ENCODE data around the gene CHST4. TPM values are rescaled to one million over a fixed set of nuclear protein-coding genes. Genes with fewer than 3 reads are reported as not detected.
"Not testable (repeated sequence)": the region's sequence is repeated elsewhere in the genome, so short reads cannot be mapped to it uniquely, and the experiment has no call there.

The CHST4 gene
- total and polyA plus RNA-seq, 3 donors from 2014 or later: 0.32 to 0.56 TPM; not detected in 1

- Histone ChIP-seq H3K4me3 (no peak overlapping the region), H3K4me1 (no peaks in the 10 kb centered on the region), H3K36me3 (ENCODE audit: low read depth, missing control alignments) (no peaks in the 10 kb centered on the region), H3K27ac (no peak overlapping the region), H3K9me3 (no peaks in the 10 kb centered on the region), H3K27me3 (no peaks in the 10 kb centered on the region)
- no peak for TF ChIP-seq POLR2A (IDR thresholded peaks at IDR 0.05)
- TF ChIP-seq, protein P1, sequence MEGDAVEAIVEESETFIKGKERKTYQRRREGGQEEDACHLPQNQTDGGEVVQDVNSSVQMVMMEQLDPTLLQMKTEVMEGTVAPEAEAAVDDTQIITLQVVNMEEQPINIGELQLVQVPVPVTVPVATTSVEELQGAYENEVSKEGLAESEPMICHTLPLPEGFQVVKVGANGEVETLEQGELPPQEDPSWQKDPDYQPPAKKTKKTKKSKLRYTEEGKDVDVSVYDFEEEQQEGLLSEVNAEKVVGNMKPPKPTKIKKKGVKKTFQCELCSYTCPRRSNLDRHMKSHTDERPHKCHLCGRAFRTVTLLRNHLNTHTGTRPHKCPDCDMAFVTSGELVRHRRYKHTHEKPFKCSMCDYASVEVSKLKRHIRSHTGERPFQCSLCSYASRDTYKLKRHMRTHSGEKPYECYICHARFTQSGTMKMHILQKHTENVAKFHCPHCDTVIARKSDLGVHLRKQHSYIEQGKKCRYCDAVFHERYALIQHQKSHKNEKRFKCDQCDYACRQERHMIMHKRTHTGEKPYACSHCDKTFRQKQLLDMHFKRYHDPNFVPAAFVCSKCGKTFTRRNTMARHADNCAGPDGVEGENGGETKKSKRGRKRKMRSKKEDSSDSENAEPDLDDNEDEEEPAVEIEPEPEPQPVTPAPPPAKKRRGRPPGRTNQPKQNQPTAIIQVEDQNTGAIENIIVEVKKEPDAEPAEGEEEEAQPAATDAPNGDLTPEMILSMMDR (IDR thresholded peaks at IDR 0.05): no peak
- 83 to 92% methylated on average over 3 of the region's 3 CpGs for WGBS, 2 donors
- intact Hi-C loops (cut with DNase I; ENCODE audit: low total_unique reads): no loop called here
- DNase-seq: no peak
Observed at GRCh38 chr16:71557299-71557698, 31.1 kb downstream of the CHST4 start.

DNA sequence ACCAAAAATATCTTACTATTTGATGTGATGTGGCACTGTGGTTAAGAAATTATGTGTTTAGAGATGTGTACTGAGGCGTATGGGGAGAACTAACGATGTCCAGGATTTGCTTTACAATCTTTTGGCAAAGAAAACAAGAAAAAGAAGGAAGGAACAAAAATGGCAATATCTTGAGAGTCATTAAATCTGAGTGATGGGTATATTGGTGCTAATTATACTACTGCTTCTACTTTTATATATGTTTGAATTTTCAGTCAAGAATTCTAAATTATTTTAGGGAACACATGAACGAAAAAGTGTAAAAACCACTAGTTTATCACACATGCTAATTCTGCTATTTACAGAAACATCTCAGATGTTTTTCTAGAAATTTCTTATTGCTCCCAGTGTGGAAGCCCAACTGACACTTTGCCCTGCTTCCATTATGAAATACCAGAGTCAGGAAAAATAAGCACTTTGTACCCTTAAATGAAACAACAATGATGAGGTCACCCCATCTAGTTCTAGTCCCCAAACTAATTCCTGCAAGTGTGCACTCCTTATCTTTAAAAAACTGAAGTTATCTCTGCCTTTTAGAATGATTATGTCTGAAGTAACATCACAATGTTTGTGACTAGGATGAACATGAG lies 31.8 kb downstream of the CHST4 start:
- H3K27ac ChIP-seq: no peak overlapping the region
- intact Hi-C loops (cut with DNase I; ENCODE audit: low total_unique reads): no loop called here
- no peak overlapping the region for H3K4me3 ChIP-seq
- no peaks in the 10 kb centered on the region for H3K9me3 ChIP-seq
- H3K4me1 ChIP-seq: no peaks in the 10 kb centered on the region
- DNase-seq: no peak
- TF ChIP-seq POLR2A (IDR thresholded peaks at IDR 0.05): no peak
- TF ChIP-seq, protein P1 (IDR thresholded peaks at IDR 0.05): no peak
- H3K36me3 ChIP-seq (ENCODE audit: low read depth, missing control alignments): no peaks in the 10 kb centered on the region
- H3K27me3 ChIP-seq: no peaks in the 10 kb centered on the region
- 66 to 71% methylated on average over 3 of the region's 3 CpGs for WGBS, 2 donors

DNA sequence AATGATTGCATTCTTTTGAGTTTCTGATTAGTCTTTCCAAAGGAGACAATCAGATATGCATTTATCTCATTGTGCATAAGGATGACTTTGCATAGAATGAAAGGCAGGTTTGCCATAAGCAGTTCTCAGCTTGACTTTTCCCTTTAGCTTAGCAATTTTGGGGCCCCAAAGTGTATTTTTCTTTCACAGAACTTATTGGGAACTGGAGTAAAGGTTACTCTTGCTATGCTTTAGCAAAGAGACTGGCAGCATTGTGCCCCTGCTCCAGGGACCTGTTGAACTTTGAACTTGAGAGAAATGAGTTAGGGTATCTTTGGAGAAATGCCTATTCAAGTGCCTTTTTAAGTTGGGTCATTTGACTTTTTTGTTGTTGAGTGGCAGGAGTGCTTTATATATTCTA lies 33.6 kb downstream of the CHST4 start:
- H3K9me3 ChIP-seq: no peaks in the 10 kb centered on the region
- H3K4me1 ChIP-seq: no peaks in the 10 kb centered on the region
- DNase-seq: no peak
- H3K4me3 ChIP-seq: no peak overlapping the region
- TF ChIP-seq, protein P1 (IDR thresholded peaks at IDR 0.05): no peak
- no peak for TF ChIP-seq POLR2A (IDR thresholded peaks at IDR 0.05)
- no peaks in the 10 kb centered on the region for H3K36me3 ChIP-seq (ENCODE audit: low read depth, missing control alignments)
- no peak overlapping the region for H3K27ac ChIP-seq
- H3K27me3 ChIP-seq: no peaks in the 10 kb centered on the region
- intact Hi-C loops (cut with DNase I; ENCODE audit: low total_unique reads): no loop called here

DNA sequence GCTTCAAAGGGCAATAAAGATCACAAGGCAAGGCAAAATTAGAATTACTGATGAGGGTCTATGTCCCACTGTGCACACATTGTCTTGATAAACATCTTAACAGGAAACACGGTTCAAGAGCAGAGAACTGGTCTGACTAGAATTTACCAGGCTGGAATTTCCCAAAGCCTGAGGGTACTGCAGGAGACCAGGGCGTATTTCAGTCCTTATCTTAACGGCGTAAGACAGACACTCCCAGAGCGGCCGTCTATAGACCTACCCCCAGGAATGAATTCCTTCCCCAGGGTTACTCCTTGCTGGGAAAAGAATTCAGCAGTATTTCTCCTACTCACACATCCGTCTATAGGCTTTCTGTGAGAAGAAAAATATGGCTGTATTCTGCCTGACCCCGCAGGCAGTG lies 35.7 kb downstream of the CHST4 start:
- H3K4me1 ChIP-seq; H3K36me3 ChIP-seq (ENCODE audit: low read depth, missing control alignments); DNase-seq; intact Hi-C loops (cut with DNase I; ENCODE audit: low total_unique reads); H3K27me3 ChIP-seq; H3K27ac ChIP-seq; H3K4me3 ChIP-seq; H3K9me3 ChIP-seq: not testable (repeated sequence)
- WGBS, 2 donors: 76 to 79% methylated on average over 8 of the region's 8 CpGs

DNA sequence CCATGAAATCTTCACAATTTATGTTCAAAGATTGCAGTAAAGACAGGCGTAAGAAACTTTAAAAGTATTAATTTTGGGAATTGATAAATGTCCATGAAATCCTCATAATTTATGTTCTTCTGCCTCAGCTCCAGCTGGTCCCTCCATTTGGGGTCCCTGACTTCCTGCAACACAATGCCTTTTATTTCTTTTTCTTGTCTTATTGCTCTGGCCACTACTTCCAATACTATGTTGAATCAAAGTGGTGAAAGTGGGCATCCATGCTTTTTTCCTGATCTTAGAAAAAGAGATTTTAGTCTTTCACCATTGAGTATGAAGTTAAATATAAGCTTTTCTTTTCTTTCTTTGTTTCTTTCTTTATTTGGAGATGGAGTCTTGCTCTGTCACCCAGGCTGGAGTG lies 36.3 kb downstream of the CHST4 start:
- H3K36me3 ChIP-seq (ENCODE audit: low read depth, missing control alignments): no peaks in the 10 kb centered on the region
- no peaks in the 10 kb centered on the region for H3K27me3 ChIP-seq
- intact Hi-C loops (cut with DNase I; ENCODE audit: low total_unique reads): no loop called here
- WGBS, 2 donors: 97% methylated on average over 1 of the region's 1 CpG
- no peaks in the 10 kb centered on the region for H3K4me1 ChIP-seq
- H3K9me3 ChIP-seq: no peaks in the 10 kb centered on the region
- H3K4me3 ChIP-seq: no peak overlapping the region
- TF ChIP-seq, protein P1 (IDR thresholded peaks at IDR 0.05): no peak
- no peak for TF ChIP-seq POLR2A (IDR thresholded peaks at IDR 0.05)
- H3K27ac ChIP-seq: no peak overlapping the region
- DNase-seq: no peak
